B cell (primary cell): ENCODE measurements around the gene SLC33A1. TPM values are rescaled to one million over a fixed set of nuclear protein-coding genes. Genes with fewer than 3 reads are reported as not detected.
"Not testable (repeated sequence)": the region's sequence is repeated elsewhere in the genome, so short reads cannot be mapped to it uniquely, and the experiment has no call there.

Experiments
- ATAC-seq: fragments of 200-7000 bp; cut with Tn5 transposase; one replicate; pipeline ENCODE4 v1.10.0; 2021; ENCODE audit warnings: low read depth, mild to moderate bottlenecking, moderate number of reproducible peaks, moderate library complexity
- CTCF ChIA-PET: fragments of 350-600 bp; sonication (Branson Sonifier 250); formaldehyde crosslinking; loops from one replicate; lab custom pipeline; 2021; ENCODE audit warnings: antibody characterized with exemption, inconsistent platforms; lab: Charles Lee
- POLR2A ChIA-PET: fragments of 350-600 bp; sonication (Branson Sonifier 250); formaldehyde crosslinking; loops from one replicate; lab custom pipeline; 2021; ENCODE audit warnings: antibody characterized with exemption; lab: Charles Lee
- DNase-seq: peaks from one replicate; pipeline ENCODE4 v3.0.0; 2013
- H2AFZ ChIP-seq: 2 replicates; pipeline ENCODE4 v1.6.1; 2012; ENCODE audit warnings: mild to moderate bottlenecking, low read depth, low read length; ENCODE audit not compliant: insufficient read depth, poor library complexity, severe bottlenecking
- H3K27ac ChIP-seq, 2 donors: 1 replicate in 1 of 2; 2 replicates in 1 of 2; pipeline ENCODE4 v1.5.1; 2012 to 2013; ENCODE audit warnings: low read length in 2 of 2, mild to moderate bottlenecking in 2 of 2, moderate library complexity in 1 of 2
- H3K27me3 ChIP-seq, 4 experiments: fragments of 200-600 bp in 1 of 4; sonication (generic) in 1 of 4; replicated peaks in 1 of 4; 1 replicate in 2 of 4; 2 replicates in 2 of 4; pipeline versions ENCODE4 v1.6.1 to v1.7.0; 2013 to 2016; ENCODE audit warnings: low read length in 3 of 4, mild to moderate bottlenecking in 2 of 4, mixed read lengths in 1 of 4, moderate library complexity in 1 of 4; ENCODE audit not compliant: insufficient read depth in 4 of 4, control insufficient read depth in 3 of 4; ENCODE audit errors: control extremely low read depth in 1 of 4
- H3K36me3 ChIP-seq, 2 experiments: replicated peaks in 1 of 2; 1 replicate in 1 of 2; 2 replicates in 1 of 2; pipeline versions ENCODE4 v1.6.1 to v1.7.1; 2013; ENCODE audit warnings: low read length in 1 of 2; ENCODE audit not compliant: insufficient read depth in 2 of 2, control insufficient read depth in 1 of 2; ENCODE audit errors: control extremely low read depth in 1 of 2, extremely low read depth in 1 of 2
- H3K4me1 ChIP-seq, 2 donors: fragments of 200-600 bp in 1 of 2; sonication (generic) in 1 of 2; 1 replicate in 1 of 2; 2 replicates in 1 of 2; pipeline versions ENCODE4 v1.5.1 to v1.6.1; 2013 to 2017; ENCODE audit warnings: low read length in 2 of 2; ENCODE audit not compliant: control insufficient read depth in 2 of 2, insufficient read depth in 2 of 2
- H3K4me2 ChIP-seq: replicated peaks from 2 replicates; pipeline ENCODE3; 2012; ENCODE audit warnings: mild to moderate bottlenecking, low read depth, low read length; ENCODE audit not compliant: poor library complexity, severe bottlenecking
- H3K4me3 ChIP-seq, 5 experiments: fragments of 200-600 bp in 1 of 5; sonication (generic) in 1 of 5; 1 replicate in 3 of 5; 2 replicates in 2 of 5; pipeline versions ENCODE4 v1.5.1 to v1.7.0; 2011 to 2016; ENCODE audit warnings: low read length in 4 of 5, mild to moderate bottlenecking in 4 of 5, low read depth in 2 of 5, control low read depth in 1 of 5, moderate library complexity in 1 of 5; ENCODE audit not compliant: insufficient read depth in 1 of 5; ENCODE audit errors: control extremely low read depth in 1 of 5, extremely low read depth in 1 of 5
- H3K79me2 ChIP-seq: fragments of 200-600 bp; sonication (generic); one replicate; pipeline ENCODE4 v1.6.0; 2016; ENCODE audit warnings: low read length; ENCODE audit not compliant: control insufficient read depth, insufficient read depth
- H3K9ac ChIP-seq: fragments of 200-600 bp; sonication (generic); 2 replicates; pipeline ENCODE4 v1.6.1; 2017; ENCODE audit warnings: mild to moderate bottlenecking, low read length, moderate library complexity
- H3K9me3 ChIP-seq, 3 donors: one replicate each; pipeline versions ENCODE4 v1.6.1 to v1.7.1; 2013; ENCODE audit warnings: low read length in 2 of 3; ENCODE audit not compliant: control insufficient read depth in 2 of 3, insufficient read depth in 1 of 3; ENCODE audit errors: control extremely low read depth in 1 of 3
- H4K20me1 ChIP-seq: 2 replicates; pipeline ENCODE4 v1.6.0; 2012; ENCODE audit warnings: mild to moderate bottlenecking, low read length; ENCODE audit not compliant: insufficient read depth, control insufficient read depth, poor library complexity, severe bottlenecking
- H3K27ac Mint-ChIP-seq: one replicate; pipeline ENCODE4 v1.8.0; 2021; ENCODE audit warnings: mixed read lengths
- H3K27me3 Mint-ChIP-seq: one replicate; pipeline ENCODE4 v1.8.0; 2021; ENCODE audit warnings: mixed read lengths
- H3K4me1 Mint-ChIP-seq: one replicate; pipeline ENCODE4 v1.8.0; 2021; ENCODE audit warnings: mixed read lengths
- H3K4me3 Mint-ChIP-seq: one replicate; pipeline ENCODE4 v1.8.0; 2021; ENCODE audit warnings: mixed read lengths
- H3K9me3 Mint-ChIP-seq: one replicate; pipeline ENCODE4 v1.8.0; 2022; ENCODE audit warnings: mixed read lengths; ENCODE audit not compliant: insufficient read depth
- CTCF ChIP-seq: fragments of 200-600 bp; IDR thresholded peaks from one replicate; pipeline ENCODE4 v1.8.0; 2022; ENCODE audit warnings: antibody characterized with exemption, mild to moderate bottlenecking
- EZH2 ChIP-seq: IDR thresholded peaks from 2 replicates; pipeline ENCODE4 v1.6.1; 2012; ENCODE audit warnings: borderline replicate concordance, low read depth, mild to moderate bottlenecking, moderate library complexity, low read length; ENCODE audit not compliant: insufficient read depth, poor library complexity, severe bottlenecking
- WGBS: methylation state at CpG from one replicate; pipeline ENCODE4 v1.1.5; 2013; ENCODE audit warnings: missing lambda C conversion rate; ENCODE audit not compliant: insufficient coverage; 5-methylcytosine and 5-hydroxymethylcytosine counted together
- intact Hi-C: fragments of 100-400 bp; cut with micrococcal nuclease; formaldehyde crosslinking; loops from one replicate; pipeline ENCODE4 v1.10.0; 2022
- polyA plus RNA-seq: library from polyadenylated mRNA; depleted of rRNA; stranded (reverse); fragments of >200 nt; gene quantifications from 2 replicates; pipeline ENCODE4 v1.2.3, GENCODE V29; 2012
- total RNA-seq, 2 donors: library from RNA; stranded (reverse); fragments of 120-200 nt in 1 of 2; gene quantifications; 1 replicate in 1 of 2; 2 replicates in 1 of 2; pipeline versions ENCODE4 v1.2.3 to v1.2.4, GENCODE V29; 2013 to 2022

SLC33A1 gene
- total and polyA plus RNA-seq, 2 donors (not counting 1 experiment from before 2014, with no cell fraction given): 15.0 to 29.4 TPM

DNA sequence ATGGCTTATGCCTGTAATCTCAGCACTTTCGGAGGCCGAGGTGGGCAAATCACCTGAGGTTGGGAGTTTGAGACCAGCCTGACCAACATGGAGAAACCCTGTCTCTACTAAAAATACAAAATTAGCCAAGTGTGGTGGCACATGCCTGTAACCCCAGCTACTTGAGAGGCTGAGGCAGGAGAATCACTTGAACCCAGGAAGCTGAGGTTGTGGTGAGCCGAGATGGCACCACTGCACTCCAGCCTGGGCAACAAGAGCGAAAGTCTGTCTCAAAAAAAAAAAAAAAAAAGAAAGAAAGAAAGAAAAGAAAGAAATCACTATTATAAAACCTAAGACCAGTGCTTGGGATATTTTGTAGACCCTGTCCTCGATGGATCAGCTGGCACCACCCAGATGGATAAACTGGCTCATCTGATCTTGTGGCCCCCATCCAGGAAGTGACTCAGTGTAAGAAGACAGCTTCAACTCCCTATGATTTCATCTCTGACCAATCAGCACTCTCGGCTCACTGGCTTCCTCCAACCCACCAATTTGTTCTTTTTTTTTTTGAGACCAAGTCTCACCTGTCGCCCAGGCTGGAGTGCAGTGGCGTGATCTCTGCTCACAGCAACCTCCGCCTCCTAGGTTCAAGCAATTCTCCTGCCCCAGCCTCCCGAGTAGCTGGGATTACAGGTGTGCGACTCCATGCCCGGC, 8.2 kb upstream of the SLC33A1 start:
- intact Hi-C loops: loop anchor here (5.0 kb wide), 1 partner anchor 510 kb away; no protein-coding TSS in a partner anchor
- H3K9ac ChIP-seq, H3K27me3 Mint-ChIP-seq, H3K79me2 ChIP-seq, H3K4me1 ChIP-seq, H3K9me3 Mint-ChIP-seq, H3K27ac Mint-ChIP-seq, H3K4me3 ChIP-seq, H3K9me3 ChIP-seq, H3K36me3 ChIP-seq, H3K4me2 ChIP-seq, DNase-seq, H3K4me3 Mint-ChIP-seq, H3K27ac ChIP-seq, ATAC-seq, H3K27me3 ChIP-seq, H4K20me1 ChIP-seq, H3K4me1 Mint-ChIP-seq, POLR2A ChIA-PET, H2AFZ ChIP-seq: not testable (repeated sequence)
- CTCF ChIA-PET: interaction anchor here (1.5 kb wide), 1 partner anchor 55 kb away, joined by 4 read pairs; no protein-coding TSS in a partner anchor
- 89% methylated on average over 8 of the region's 12 CpGs for WGBS

DNA sequence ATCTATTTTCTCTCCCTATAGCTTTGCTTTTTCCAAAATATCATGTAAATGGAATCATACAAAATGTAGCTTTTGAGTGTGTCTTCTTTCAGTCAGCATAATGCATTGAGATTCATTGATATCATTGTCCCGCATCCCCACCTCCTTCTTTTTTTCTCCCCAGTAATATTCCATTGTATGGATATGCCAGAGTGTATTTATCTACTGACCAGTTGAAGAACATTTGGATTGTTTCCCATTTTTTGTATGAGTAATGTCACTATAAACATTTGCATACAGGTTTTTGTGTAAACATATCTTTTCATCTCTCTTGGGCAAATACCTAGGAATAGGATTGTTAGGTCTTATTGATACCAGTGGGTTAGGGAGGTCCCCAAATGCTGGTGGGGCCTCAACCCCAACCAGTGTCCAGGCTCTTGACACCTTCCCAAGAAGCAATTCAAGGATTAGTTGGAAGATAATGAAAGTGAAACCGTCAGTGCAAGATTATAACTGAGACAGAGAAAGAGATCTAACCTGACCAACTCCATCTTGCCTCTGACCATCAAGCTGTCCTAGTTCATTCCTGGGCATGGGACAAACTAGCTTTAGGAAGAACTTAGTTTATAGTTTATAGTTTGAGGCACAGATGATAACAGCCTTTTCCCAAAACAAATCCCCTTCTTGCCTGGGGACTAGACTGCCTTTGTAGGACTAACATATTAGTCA, 7.4 kb upstream of the SLC33A1 start:
- CTCF ChIA-PET: interaction anchor here (1.5 kb wide), 1 partner anchor 55 kb away, joined by 4 read pairs; no protein-coding TSS in a partner anchor
- intact Hi-C loops: loop anchor here (5.0 kb wide), 1 partner anchor 509 kb away; no protein-coding TSS in a partner anchor
- H3K79me2 ChIP-seq: no peaks in the 10 kb centered on the region
- H3K9ac ChIP-seq: no peak overlapping the region
- H3K4me1 ChIP-seq: no peaks in the 10 kb centered on the region
- no peak for TF ChIP-seq CTCF
- no peak for TF ChIP-seq EZH2
- no peaks in the 10 kb centered on the region for H3K9me3 ChIP-seq
- no peaks in the 10 kb centered on the region for H3K36me3 ChIP-seq
- ATAC-seq: no peak
- H2AFZ ChIP-seq: no peak overlapping the region
- Mint-ChIP-seq H3K9me3 (no peaks in the 10 kb centered on the region), H3K27me3 (no peaks in the 10 kb centered on the region), H3K4me3 (no peak overlapping the region), H3K27ac (no peak overlapping the region), H3K4me1 (peaks cover 4% of the 10 kb centered on the region)
- no CpG with 5 or more reads among the region's 2 CpGs for WGBS
- POLR2A ChIA-PET: no interaction called here
- H3K4me3 ChIP-seq: no peak overlapping the region
- no peak for DNase-seq
- H3K4me2 ChIP-seq: no peak overlapping the region
- no peaks in the 10 kb centered on the region for H3K27me3 ChIP-seq
- no peak overlapping the region for H3K27ac ChIP-seq
- H4K20me1 ChIP-seq: no peaks in the 10 kb centered on the region

GRCh38 chr3:155860424-155860823, 6.2 kb upstream of the SLC33A1 start:
- H3K27ac Mint-ChIP-seq, H3K4me3 ChIP-seq, POLR2A ChIA-PET, H3K36me3 ChIP-seq, CTCF ChIA-PET, DNase-seq, H3K4me1 Mint-ChIP-seq, H3K4me2 ChIP-seq, H3K9me3 Mint-ChIP-seq, H3K27me3 Mint-ChIP-seq, H3K9me3 ChIP-seq, H3K9ac ChIP-seq, H3K27ac ChIP-seq, H3K79me2 ChIP-seq, H3K4me1 ChIP-seq, H4K20me1 ChIP-seq, H3K27me3 ChIP-seq, ATAC-seq, H3K4me3 Mint-ChIP-seq: not testable (repeated sequence)
- 95% methylated on average over 4 of the region's 5 CpGs for WGBS
- peak overlapping the region; percentile 3 for H2AFZ ChIP-seq
- intact Hi-C loops: loop anchor here (5.0 kb wide), 1 partner anchor 508 kb away; no protein-coding TSS in a partner anchor
